ENCODE measurements around the gene NPAS3.

Gene NPAS3

GRCh38 chr14:33163109-33163508 is 224.4 kb downstream of the NPAS3 start:
- no peak overlapping the region for H3K4me2 ChIP-seq
- H3K9ac ChIP-seq, result no peak overlapping the region
- no peak overlapping the region for H3K27ac ChIP-seq

DNA sequence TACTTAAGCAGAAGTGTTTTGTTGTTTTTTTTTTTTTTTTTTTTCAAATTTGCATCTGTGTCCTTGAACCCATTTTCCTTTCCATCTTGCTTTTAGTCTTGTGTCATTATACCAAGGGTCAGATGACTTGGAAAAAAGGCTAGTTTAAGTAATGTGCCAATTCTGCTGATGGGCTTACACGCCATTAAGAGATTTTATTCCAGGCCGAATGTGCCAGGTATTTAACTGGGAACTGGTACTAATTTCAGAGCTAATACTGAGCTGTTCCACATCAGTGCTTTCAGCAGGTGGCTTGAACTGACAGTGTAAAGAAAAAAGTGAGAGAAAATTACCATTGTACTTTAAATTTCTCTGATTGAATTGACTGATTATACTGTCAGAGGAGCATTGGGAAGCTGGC is 224.9 kb downstream of the NPAS3 start:
- Histone ChIP-seq H3K27ac (no peak overlapping the region), H3K79me2 (ENCODE audit: insufficient read depth, low read depth) (no peaks in the 10 kb centered on the region), H4K20me1 (ENCODE audit: insufficient read depth) (no peaks in the 10 kb centered on the region), H3K4me3 (IDR thresholded peaks at IDR 0.05; ENCODE audit: insufficient read depth, low read depth, low read length) (no peak overlapping the region), H3K4me2 (no peak overlapping the region), H3K4me1 (ENCODE audit: low read depth, poor library complexity, severe bottlenecking) (no peaks in the 10 kb centered on the region), H3K36me3 (ENCODE audit: insufficient read depth) (no peaks in the 10 kb centered on the region), H3K27me3 (ENCODE audit: insufficient read depth, low read depth) (no peaks in the 10 kb centered on the region), H3K9ac (no peak overlapping the region), H2AFZ (ENCODE audit: low read depth) (no peak overlapping the region)
- no peak for TF ChIP-seq CTCF (conservative IDR thresholded peaks at IDR 0.05; ENCODE audit: low read depth, low read length)

More at GRCh38 chr14:33163109-33163508, 224.4 kb downstream of the NPAS3 start:
- Histone ChIP-seq H3K36me3 (ENCODE audit: insufficient read depth) (no peaks in the 10 kb centered on the region), H3K4me3 (IDR thresholded peaks at IDR 0.05; ENCODE audit: insufficient read depth, low read depth, low read length) (no peak overlapping the region), H3K27me3 (ENCODE audit: insufficient read depth, low read depth) (no peaks in the 10 kb centered on the region), H2AFZ (ENCODE audit: low read depth) (no peak overlapping the region), H4K20me1 (ENCODE audit: insufficient read depth) (no peaks in the 10 kb centered on the region), H3K4me1 (ENCODE audit: low read depth, poor library complexity, severe bottlenecking) (no peaks in the 10 kb centered on the region), H3K79me2 (ENCODE audit: insufficient read depth, low read depth) (no peaks in the 10 kb centered on the region)
- no peak for TF ChIP-seq CTCF (conservative IDR thresholded peaks at IDR 0.05; ENCODE audit: low read depth, low read length)

DNA sequence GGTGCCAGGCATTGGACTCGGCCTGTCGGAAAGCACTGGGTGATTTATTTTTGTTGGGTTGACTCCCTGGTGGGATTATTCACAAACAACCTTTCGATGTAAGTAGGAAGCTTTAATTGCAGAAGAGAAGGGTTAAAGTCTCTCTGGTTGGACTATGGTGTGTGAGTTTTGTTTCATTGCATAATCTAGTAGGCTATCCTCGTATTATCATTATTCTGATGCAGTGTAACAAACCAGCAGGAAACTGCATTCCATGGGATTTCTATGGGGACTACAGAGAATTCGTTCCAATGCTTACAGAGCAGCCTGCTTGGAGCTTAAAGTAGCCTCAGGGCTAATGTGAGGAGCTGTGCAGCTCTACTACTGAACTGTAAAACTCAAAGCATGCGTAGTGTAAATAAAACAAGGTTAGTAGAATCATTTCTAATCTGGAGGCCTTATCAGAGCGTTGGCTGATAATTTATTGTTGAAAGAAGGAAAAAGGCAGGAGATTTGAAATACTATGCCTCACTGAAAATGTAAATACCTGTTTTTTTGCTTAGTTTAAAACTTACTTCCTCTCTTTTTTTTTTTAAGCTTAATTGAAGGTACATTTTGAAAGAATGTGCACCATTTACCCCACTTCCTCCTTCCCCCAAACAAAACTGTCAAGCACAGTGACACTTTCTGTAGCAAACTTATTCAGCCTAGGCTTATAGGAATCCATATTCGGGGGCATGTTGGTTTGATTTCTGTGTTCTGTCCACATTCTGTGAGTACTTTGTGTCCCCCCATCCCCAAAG is 226.7 kb downstream of the NPAS3 start:
- no peaks in the 10 kb centered on the region for H3K4me1 ChIP-seq (ENCODE audit: low read depth, poor library complexity, severe bottlenecking)
- no peaks in the 10 kb centered on the region for H3K27me3 ChIP-seq (ENCODE audit: insufficient read depth, low read depth)
- no peak for TF ChIP-seq CTCF (conservative IDR thresholded peaks at IDR 0.05; ENCODE audit: low read depth, low read length)
- no peak overlapping the region for H3K4me3 ChIP-seq (IDR thresholded peaks at IDR 0.05; ENCODE audit: insufficient read depth, low read depth, low read length)
- H3K27ac ChIP-seq, result no peak overlapping the region
- H3K36me3 ChIP-seq (ENCODE audit: insufficient read depth), result no peaks in the 10 kb centered on the region
- no peak overlapping the region for H3K4me2 ChIP-seq
- no peak overlapping the region for H2AFZ ChIP-seq (ENCODE audit: low read depth)
- no peaks in the 10 kb centered on the region for H3K79me2 ChIP-seq (ENCODE audit: insufficient read depth, low read depth)
- H4K20me1 ChIP-seq (ENCODE audit: insufficient read depth), result no peaks in the 10 kb centered on the region
- H3K9ac ChIP-seq, result no peak overlapping the region

GRCh38 chr14:33165926-33166289 is 227.2 kb downstream of the NPAS3 start:
- no peak overlapping the region for H3K9ac ChIP-seq
- H3K27ac ChIP-seq, result no peak overlapping the region
- H3K36me3 ChIP-seq (ENCODE audit: insufficient read depth), result no peaks in the 10 kb centered on the region
- peaks cover under 1% of the 10 kb centered on the region for H3K4me1 ChIP-seq (ENCODE audit: low read depth, poor library complexity, severe bottlenecking)
- H3K27me3 ChIP-seq (ENCODE audit: insufficient read depth, low read depth), result no peaks in the 10 kb centered on the region
- no peaks in the 10 kb centered on the region for H3K79me2 ChIP-seq (ENCODE audit: insufficient read depth, low read depth)
- no peak overlapping the region for H3K4me3 ChIP-seq (IDR thresholded peaks at IDR 0.05; ENCODE audit: insufficient read depth, low read depth, low read length)
- no peak overlapping the region for H2AFZ ChIP-seq (ENCODE audit: low read depth)
- H4K20me1 ChIP-seq (ENCODE audit: insufficient read depth), result no peaks in the 10 kb centered on the region
- no peak for TF ChIP-seq CTCF (conservative IDR thresholded peaks at IDR 0.05; ENCODE audit: low read depth, low read length)
- H3K4me2 ChIP-seq, result no peak overlapping the region
